HCT116 (cell line): Measurements from ENCODE around the gene ZC3H8. TPM values are rescaled to one million over a fixed set of nuclear protein-coding genes. Genes with fewer than 3 reads are reported as not detected.

Source experiments
- ATAC-seq: fragments of 200-7000 bp; cut with Tn5 transposase; 2 replicates; pipeline ENCODE4 v1.9.1; 2020; ENCODE audit warnings: mild to moderate bottlenecking, moderate library complexity
- BruUV-seq: library from RNA; stranded (reverse); fragments of 400-500 nt; replicated peaks from 2 replicates; lab custom pipeline; 2021; lab: Mats Ljungman, UMichigan
- CTCF ChIA-PET: fragments of 300-600 bp; sonication (Branson Sonifier 250); formaldehyde crosslinking; loops from one replicate; lab custom pipeline; 2021; ENCODE audit warnings: antibody characterized with exemption; lab: Charles Lee
- POLR2A ChIA-PET: fragments of 300-600, 350-600 bp; sonication (Branson Sonifier 250); formaldehyde crosslinking; loops from one replicate; lab custom pipeline; 2021; ENCODE audit warnings: antibody characterized with exemption; lab: Charles Lee
- RAD21 ChIA-PET, 2 experiments: fragments of 300-600 bp; sonication (Branson Sonifier 250); formaldehyde crosslinking; loops; one replicate each; lab custom pipeline; 2023; ENCODE audit warnings: low total read pairs in 2 of 2; ENCODE audit not compliant: uncharacterized antibody in 2 of 2, unreplicated experiment in 2 of 2, low non-redundant PET in 1 of 2; lab: Charles Lee
- DNase-seq: peaks from one replicate; pipeline ENCODE4 v3.0.0-alpha.2; 2010; ENCODE audit warnings: low read depth, low spot score
- H2AFZ ChIP-seq: fragments of 200-600 bp; shearing (Covaris generic), sonication (generic); 2 replicates; pipeline ENCODE4 v1.6.1; 2017; ENCODE audit warnings: low read depth, mixed run types, mixed read lengths, antibody characterized with exemption, low read length; ENCODE audit not compliant: poor library complexity, severe bottlenecking
- H3K27ac ChIP-seq: 2 replicates; pipeline ENCODE4 v1.5.1; 2012; ENCODE audit warnings: low read depth, low read length
- H3K27me3 ChIP-seq: fragments of 200-600 bp; sonication (generic); 2 replicates; pipeline ENCODE4 v1.6.1; 2016; ENCODE audit warnings: mixed run types, low read length, mixed read lengths; ENCODE audit not compliant: insufficient read depth
- H3K36me3 ChIP-seq, 2 experiments: fragments of 200-500 bp in 1 of 2; fragments of 200-600 bp in 1 of 2; sonication (Bioruptor generic) in 1 of 2; sonication (generic) in 1 of 2; 2 replicates each; pipeline versions ENCODE4 v1.5.1 to v1.6.1; 2014 to 2016; ENCODE audit warnings: low read length in 2 of 2, inconsistent platforms in 1 of 2, mixed read lengths in 1 of 2, mixed run types in 1 of 2; ENCODE audit not compliant: insufficient read depth in 2 of 2, control insufficient read depth in 1 of 2
- H3K4me1 ChIP-seq, 2 experiments: fragments of 200-600 bp in 1 of 2; sonication (generic) in 1 of 2; 2 replicates each; pipeline versions ENCODE4 v1.5.1 to v1.6.1; 2012 to 2017; ENCODE audit warnings: low read length in 2 of 2, inconsistent platforms in 1 of 2, mild to moderate bottlenecking in 1 of 2, mixed read lengths in 1 of 2, mixed run types in 1 of 2, moderate library complexity in 1 of 2; ENCODE audit not compliant: insufficient read depth in 2 of 2, control insufficient read depth in 1 of 2
- H3K4me2 ChIP-seq: fragments of 200-600 bp; sonication (generic); 2 replicates; pipeline ENCODE4 v1.6.1; 2017; ENCODE audit warnings: mixed run types, low read length, mixed read lengths
- H3K4me3 ChIP-seq, 2 experiments: fragments of 200-600 bp in 1 of 2; sonication (generic) in 1 of 2; replicated peaks in 1 of 2; 2 replicates each; pipeline ENCODE4 v1.5.1; 2011 to 2016; ENCODE audit warnings: low read length in 2 of 2, control low read depth in 1 of 2, low read depth in 1 of 2, mild to moderate bottlenecking in 1 of 2, mixed read lengths in 1 of 2, mixed run types in 1 of 2
- H3K79me2 ChIP-seq: fragments of 200-600 bp; sonication (generic); 2 replicates; pipeline ENCODE4 v1.6.1; 2017; ENCODE audit warnings: mild to moderate bottlenecking, mixed run types, low read length, moderate library complexity, mixed read lengths; ENCODE audit not compliant: insufficient read depth
- H3K9ac ChIP-seq: fragments of 200-600 bp; sonication (generic); 2 replicates; pipeline ENCODE4 v1.6.1; 2016; ENCODE audit warnings: low read length, mixed read lengths
- H3K9me2 ChIP-seq: fragments of 200-600 bp; sonication (generic), shearing (Covaris generic); 2 replicates; pipeline ENCODE4 v1.6.1; 2017; ENCODE audit warnings: mixed run types, mild to moderate bottlenecking, moderate library complexity; ENCODE audit not compliant: insufficient read depth
- H3K9me3 ChIP-seq, 2 experiments: fragments of 200-500 bp in 1 of 2; fragments of 200-600 bp in 1 of 2; sonication (Bioruptor generic) in 1 of 2; sonication (generic) in 1 of 2; 2 replicates each; pipeline ENCODE4 v1.6.1; 2014 to 2017; ENCODE audit warnings: low read length in 2 of 2, mixed read lengths in 2 of 2, inconsistent platforms in 1 of 2, low read depth in 1 of 2, mild to moderate bottlenecking in 1 of 2, mixed run types in 1 of 2, moderate library complexity in 1 of 2; ENCODE audit not compliant: control insufficient read depth in 1 of 2, insufficient read depth in 1 of 2
- H4K20me1 ChIP-seq: fragments of 200-600 bp; sonication (generic), shearing (Covaris generic); 2 replicates; pipeline ENCODE4 v1.6.1; 2017; ENCODE audit warnings: mixed run types, mild to moderate bottlenecking, moderate library complexity; ENCODE audit not compliant: insufficient read depth
- CEBPB ChIP-seq: IDR thresholded peaks from 2 replicates; pipeline ENCODE4 v1.6.1; 2012; ENCODE audit warnings: low read depth
- EZH2 ChIP-seq: fragments of 200-600 bp; sonication (generic); IDR thresholded peaks from 2 replicates; pipeline ENCODE4 v1.6.1; 2017; ENCODE audit warnings: antibody characterized with exemption, mixed run types
- EZH2phosphoT487 ChIP-seq: fragments of 200-600 bp; IDR thresholded peaks from 2 replicates; pipeline ENCODE4 v1.6.1; 2018; ENCODE audit warnings: antibody characterized with exemption, borderline replicate concordance
- JUND ChIP-seq: IDR thresholded peaks from 2 replicates; pipeline ENCODE4 v1.6.1; 2012
- POLR2A ChIP-seq: IDR thresholded peaks from 2 replicates; pipeline ENCODE4 v1.7.0; 2011; ENCODE audit warnings: borderline replicate concordance; ENCODE audit not compliant: insufficient read depth, insufficient read length; ENCODE audit errors: extremely low read depth
- RAD21 ChIP-seq: IDR thresholded peaks from 2 replicates; pipeline ENCODE4 v1.6.1; 2012; ENCODE audit warnings: low read depth, mild to moderate bottlenecking
- SIN3A ChIP-seq: IDR thresholded peaks from 2 replicates; pipeline ENCODE4 v1.6.1; 2012; ENCODE audit warnings: low read depth
- TCF7L2 ChIP-seq: IDR thresholded peaks from 2 replicates; pipeline ENCODE4 v1.7.0; 2011; ENCODE audit warnings: borderline replicate concordance, inconsistent platforms; ENCODE audit not compliant: insufficient read depth, insufficient read length; ENCODE audit errors: extremely low read depth
- ZFX ChIP-seq: fragments of 450-650 bp; IDR thresholded peaks from 2 replicates; pipeline ENCODE4 v1.6.1; 2017
- intact Hi-C: fragments of 100-400 bp; cut with micrococcal nuclease; formaldehyde crosslinking; loops from 2 replicates; pipeline ENCODE4 v1.10.0; 2022
- total RNA-seq: library from RNA; stranded (reverse); gene quantifications from one replicate; pipeline ENCODE4 v1.2.1, GENCODE V29; 2021; ENCODE audit not compliant: unreplicated experiment
- TF ChIP-seq, protein P1 (sequence below), 3 experiments: fragments of 200-600 bp in 1 of 3; sonication (generic) in 1 of 3; IDR thresholded peaks in 2 of 3; conservative IDR thresholded peaks in 1 of 3; 2 replicates each; pipeline ENCODE4 v1.5.1; 2012 to 2017; ENCODE audit warnings: low read depth in 2 of 3, low read length in 2 of 3, antibody characterized with exemption in 1 of 3, borderline replicate concordance in 1 of 3, control low read depth in 1 of 3, mild to moderate bottlenecking in 1 of 3, mixed read lengths in 1 of 3, mixed run types in 1 of 3, moderate library complexity in 1 of 3; ENCODE audit not compliant: insufficient read depth in 1 of 3
- TF ChIP-seq, protein P2 (sequence below): IDR thresholded peaks from 2 replicates; pipeline ENCODE4 v1.6.1; 2012
- TF ChIP-seq, protein P3 (sequence below): IDR thresholded peaks from 2 replicates; pipeline ENCODE4 v1.6.1; 2011; ENCODE audit warnings: mild to moderate bottlenecking, low read length, moderate library complexity; ENCODE audit not compliant: insufficient replicate concordance; ENCODE audit errors: extremely low read depth
- TF ChIP-seq, protein P4 (sequence below): IDR thresholded peaks from 2 replicates; pipeline ENCODE4 v1.6.1; 2012

The ZC3H8 gene
- total RNA-seq, 1 experiment from 2014 or later: 13.4 TPM

DNA sequence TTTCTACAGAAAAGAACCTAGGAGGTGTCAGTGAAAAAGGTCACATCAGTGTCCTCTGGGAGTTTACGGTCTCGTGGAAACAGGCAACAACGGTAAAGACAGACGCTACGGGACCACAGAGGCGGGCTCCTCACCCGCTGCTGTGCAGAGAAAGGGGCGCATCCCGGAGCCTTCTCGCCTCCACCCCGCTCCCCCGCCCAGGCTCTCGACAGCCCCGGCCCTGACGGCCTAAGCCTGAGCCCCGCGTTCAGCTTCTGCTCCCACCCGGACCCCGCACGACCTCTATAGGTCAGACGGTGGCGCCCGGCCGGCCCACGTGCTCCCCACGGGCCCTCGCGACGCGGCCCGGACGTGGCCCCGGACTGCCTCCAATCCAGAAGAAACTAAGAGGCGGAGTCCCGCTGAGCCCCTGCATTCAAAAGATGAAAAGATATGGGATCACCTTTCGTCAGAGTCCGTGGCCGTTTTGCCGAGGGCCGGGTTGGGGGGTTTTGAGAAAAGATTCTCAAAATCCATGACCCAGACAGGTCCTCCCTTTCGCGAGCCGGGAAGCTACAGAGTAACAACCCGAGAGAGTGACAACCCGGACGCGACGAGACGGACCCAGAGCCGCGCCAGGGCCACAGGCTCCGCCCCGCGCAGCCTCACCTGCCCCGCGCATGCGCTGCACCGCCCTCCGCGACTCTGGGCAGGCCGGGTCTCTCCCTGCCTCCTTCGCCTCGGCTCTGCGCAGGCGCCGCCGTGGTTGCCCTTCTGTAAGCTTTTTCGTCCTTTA, at the start of gene ZC3H8 (continued):
- TF ChIP-seq, protein P1, sequence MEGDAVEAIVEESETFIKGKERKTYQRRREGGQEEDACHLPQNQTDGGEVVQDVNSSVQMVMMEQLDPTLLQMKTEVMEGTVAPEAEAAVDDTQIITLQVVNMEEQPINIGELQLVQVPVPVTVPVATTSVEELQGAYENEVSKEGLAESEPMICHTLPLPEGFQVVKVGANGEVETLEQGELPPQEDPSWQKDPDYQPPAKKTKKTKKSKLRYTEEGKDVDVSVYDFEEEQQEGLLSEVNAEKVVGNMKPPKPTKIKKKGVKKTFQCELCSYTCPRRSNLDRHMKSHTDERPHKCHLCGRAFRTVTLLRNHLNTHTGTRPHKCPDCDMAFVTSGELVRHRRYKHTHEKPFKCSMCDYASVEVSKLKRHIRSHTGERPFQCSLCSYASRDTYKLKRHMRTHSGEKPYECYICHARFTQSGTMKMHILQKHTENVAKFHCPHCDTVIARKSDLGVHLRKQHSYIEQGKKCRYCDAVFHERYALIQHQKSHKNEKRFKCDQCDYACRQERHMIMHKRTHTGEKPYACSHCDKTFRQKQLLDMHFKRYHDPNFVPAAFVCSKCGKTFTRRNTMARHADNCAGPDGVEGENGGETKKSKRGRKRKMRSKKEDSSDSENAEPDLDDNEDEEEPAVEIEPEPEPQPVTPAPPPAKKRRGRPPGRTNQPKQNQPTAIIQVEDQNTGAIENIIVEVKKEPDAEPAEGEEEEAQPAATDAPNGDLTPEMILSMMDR (IDR thresholded peaks at IDR 0.05 in 2 of 3, conservative IDR thresholded peaks at IDR 0.05 in 1 of 3; ENCODE audit: borderline replicate concordance in 1 of 3, insufficient read depth in 1 of 3, low read depth in 2 of 3, low read length in 2 of 3): no peak
- TF ChIP-seq, protein P2, sequence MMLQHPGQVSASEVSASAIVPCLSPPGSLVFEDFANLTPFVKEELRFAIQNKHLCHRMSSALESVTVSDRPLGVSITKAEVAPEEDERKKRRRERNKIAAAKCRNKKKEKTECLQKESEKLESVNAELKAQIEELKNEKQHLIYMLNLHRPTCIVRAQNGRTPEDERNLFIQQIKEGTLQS: no peak
- TF ChIP-seq POLR2A: peak; percentile 83
- TF ChIP-seq SIN3A: 0 out of 2 replicates have a peak, but pooled peaks have one; percentile 69
- TF ChIP-seq CEBPB: no peak
- TF ChIP-seq ZFX: peak; percentile 80
- no peak for TF ChIP-seq EZH2

DNA sequence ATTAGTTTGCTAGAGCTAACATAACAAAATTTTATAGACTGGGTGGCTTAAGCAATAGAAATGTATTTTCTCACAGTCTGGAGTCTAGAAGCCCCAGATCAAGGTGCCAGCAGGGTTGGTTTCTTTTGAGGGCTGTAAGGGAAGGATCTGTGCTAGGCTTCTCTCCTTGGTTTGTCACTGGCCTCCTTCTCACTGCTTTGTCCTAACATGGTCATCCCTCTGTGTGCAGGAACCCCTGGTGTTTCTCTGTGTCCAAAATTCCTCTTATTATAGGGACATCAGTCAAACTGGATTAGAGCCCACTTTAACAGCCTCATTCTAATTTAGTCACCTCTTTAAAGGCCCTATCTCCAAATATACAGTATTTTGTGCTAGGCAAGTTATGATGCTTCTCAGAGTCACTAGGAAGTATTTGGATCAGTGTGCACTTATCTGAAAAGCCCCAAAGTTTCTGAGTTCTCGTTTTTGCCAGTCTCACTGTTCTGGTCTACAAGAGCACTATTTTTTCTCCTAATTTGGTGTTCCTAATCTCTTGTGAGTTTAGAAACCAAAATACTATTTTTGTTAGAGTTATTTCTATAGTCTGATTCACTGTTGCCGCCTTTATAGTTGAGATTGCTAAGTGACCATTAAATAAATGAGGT, 49.6 kb upstream of the ZC3H8 start:
- Histone ChIP-seq H3K4me3 (no peak overlapping the region), H3K9me3 (no peaks in the 10 kb centered on the region), H3K4me2 (no peak overlapping the region), H3K4me1 (peaks cover 0 to 6% of the 10 kb centered on the region in 2 experiments; a peak in 1 of 4 replicates), H3K27ac (no peak overlapping the region), H4K20me1 (no peaks in the 10 kb centered on the region), H3K9ac (no peak overlapping the region), H3K27me3 (no peaks in the 10 kb centered on the region), H3K9me2 (no peaks in the 10 kb centered on the region), H2AFZ (no peak overlapping the region), H3K36me3 (no peaks in the 10 kb centered on the region), H3K79me2 (no peaks in the 10 kb centered on the region)
- ChIA-PET CTCF (no interaction called here), RAD21 (no interaction called here), POLR2A (no interaction called here)
- no TSS peak for BruUV-seq
- intact Hi-C loops: no loop called here
- DNase-seq: no peak
- TF ChIP-seq EZH2 (no peak), JUND (no peak), EZH2phosphoT487 (no peak), ZFX (no peak), TCF7L2 (no peak), POLR2A (no peak), RAD21 (no peak)
- TF ChIP-seq, protein P2: no peak
- TF ChIP-seq, protein P3, sequence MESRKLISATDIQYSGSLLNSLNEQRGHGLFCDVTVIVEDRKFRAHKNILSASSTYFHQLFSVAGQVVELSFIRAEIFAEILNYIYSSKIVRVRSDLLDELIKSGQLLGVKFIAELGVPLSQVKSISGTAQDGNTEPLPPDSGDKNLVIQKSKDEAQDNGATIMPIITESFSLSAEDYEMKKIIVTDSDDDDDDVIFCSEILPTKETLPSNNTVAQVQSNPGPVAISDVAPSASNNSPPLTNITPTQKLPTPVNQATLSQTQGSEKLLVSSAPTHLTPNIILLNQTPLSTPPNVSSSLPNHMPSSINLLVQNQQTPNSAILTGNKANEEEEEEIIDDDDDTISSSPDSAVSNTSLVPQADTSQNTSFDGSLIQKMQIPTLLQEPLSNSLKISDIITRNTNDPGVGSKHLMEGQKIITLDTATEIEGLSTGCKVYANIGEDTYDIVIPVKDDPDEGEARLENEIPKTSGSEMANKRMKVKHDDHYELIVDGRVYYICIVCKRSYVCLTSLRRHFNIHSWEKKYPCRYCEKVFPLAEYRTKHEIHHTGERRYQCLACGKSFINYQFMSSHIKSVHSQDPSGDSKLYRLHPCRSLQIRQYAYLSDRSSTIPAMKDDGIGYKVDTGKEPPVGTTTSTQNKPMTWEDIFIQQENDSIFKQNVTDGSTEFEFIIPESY: no peak
- TF ChIP-seq, protein P4, sequence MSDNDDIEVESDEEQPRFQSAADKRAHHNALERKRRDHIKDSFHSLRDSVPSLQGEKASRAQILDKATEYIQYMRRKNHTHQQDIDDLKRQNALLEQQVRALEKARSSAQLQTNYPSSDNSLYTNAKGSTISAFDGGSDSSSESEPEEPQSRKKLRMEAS: no peak
- ATAC-seq: no peak
